H9 (cell line): ENCODE measurements around the gene LDLRAD4. TPM values are rescaled to one million over a fixed set of nuclear protein-coding genes. Genes with fewer than 3 reads are reported as not detected.

Source experiments
- DNase-seq: peaks from one replicate; pipeline ENCODE4 v3.0.0-alpha.2; 2017
- H2AFZ ChIP-seq: one replicate; pipeline ENCODE4 v1.6.1; 2013; ENCODE audit warnings: mild to moderate bottlenecking, low read length, control low read depth, moderate library complexity
- H2AK5ac ChIP-seq: 2 replicates; pipeline ENCODE4 v1.6.1; 2013; ENCODE audit warnings: low read length, control low read depth, mixed read lengths; ENCODE audit not compliant: insufficient read length
- H2BK120ac ChIP-seq: one replicate; pipeline ENCODE4 v1.6.1; 2013; ENCODE audit warnings: low read depth, mild to moderate bottlenecking, low read length, control low read depth, inconsistent platforms; ENCODE audit not compliant: poor library complexity, severe bottlenecking
- H2BK12ac ChIP-seq: 2 replicates; pipeline ENCODE4 v1.6.1; 2013; ENCODE audit warnings: low read length, control low read depth, mixed read lengths, low read depth; ENCODE audit not compliant: insufficient read length
- H2BK15ac ChIP-seq: 2 replicates; pipeline ENCODE4 v1.6.1; 2013; ENCODE audit warnings: low read depth, low read length, control low read depth
- H2BK20ac ChIP-seq: one replicate; pipeline ENCODE4 v1.6.1; 2013; ENCODE audit warnings: low read depth, mild to moderate bottlenecking, low read length, control low read depth, inconsistent platforms; ENCODE audit not compliant: poor library complexity, severe bottlenecking
- H2BK5ac ChIP-seq: 2 replicates; pipeline ENCODE4 v1.6.1; 2013; ENCODE audit warnings: low read length, control low read depth, mixed read lengths; ENCODE audit not compliant: insufficient read length
- H3K14ac ChIP-seq: 2 replicates; pipeline ENCODE4 v1.6.1; 2013; ENCODE audit warnings: low read length, control low read depth; ENCODE audit not compliant: insufficient read depth
- H3K18ac ChIP-seq: 2 replicates; pipeline ENCODE4 v1.6.1; 2013; ENCODE audit warnings: low read depth, mild to moderate bottlenecking, mixed read lengths, low read length, control low read depth; ENCODE audit not compliant: insufficient read length
- H3K23ac ChIP-seq: 2 replicates; pipeline ENCODE4 v1.6.1; 2013; ENCODE audit warnings: low read length, control low read depth, mixed read lengths, low read depth; ENCODE audit not compliant: insufficient read length
- H3K23me2 ChIP-seq: 2 replicates; pipeline ENCODE4 v1.6.1; 2013; ENCODE audit warnings: low read depth, mild to moderate bottlenecking, mixed read lengths, low read length, control low read depth; ENCODE audit not compliant: insufficient read length, poor library complexity, severe bottlenecking
- H3K27ac ChIP-seq: 2 replicates; pipeline ENCODE4 v1.5.1; 2013; ENCODE audit warnings: low read length, control low read depth, mixed read lengths, low read depth; ENCODE audit not compliant: insufficient read length
- H3K27me3 ChIP-seq: 2 replicates; pipeline ENCODE4 v1.6.1; 2013; ENCODE audit warnings: low read length, control low read depth, inconsistent platforms; ENCODE audit not compliant: insufficient read depth
- H3K4ac ChIP-seq: 2 replicates; pipeline ENCODE4 v1.6.1; 2013; ENCODE audit warnings: low read depth, mild to moderate bottlenecking, control low read depth, inconsistent platforms, low read length, moderate library complexity
- H3K4me1 ChIP-seq: 2 replicates; pipeline ENCODE4 v1.6.1; 2013; ENCODE audit warnings: low read length, control low read depth, inconsistent platforms; ENCODE audit not compliant: insufficient read depth
- H3K4me2 ChIP-seq: 2 replicates; pipeline ENCODE4 v1.6.1; 2013; ENCODE audit warnings: low read length, control low read depth, mixed read lengths; ENCODE audit not compliant: insufficient read length, insufficient read depth
- H3K56ac ChIP-seq: 2 replicates; pipeline ENCODE4 v1.6.1; 2013; ENCODE audit warnings: low read depth, mild to moderate bottlenecking, mixed read lengths, low read length, control low read depth; ENCODE audit not compliant: insufficient read length
- H3K79me1 ChIP-seq: 2 replicates; pipeline ENCODE4 v1.6.1; 2013; ENCODE audit warnings: low read depth, mild to moderate bottlenecking, moderate library complexity, low read length, control low read depth, inconsistent platforms; ENCODE audit not compliant: insufficient read depth, poor library complexity, severe bottlenecking
- H3K79me2 ChIP-seq: 2 replicates; pipeline ENCODE4 v1.6.1; 2013; ENCODE audit warnings: low read length, control low read depth, inconsistent platforms; ENCODE audit not compliant: insufficient read depth
- H3K9ac ChIP-seq: 2 replicates; pipeline ENCODE4 v1.6.1; 2013; ENCODE audit warnings: low read length, control low read depth, mixed read lengths; ENCODE audit not compliant: insufficient read length; ENCODE audit errors: extremely low read depth
- H3K9me3 ChIP-seq: one replicate; pipeline ENCODE4 v1.6.1; 2013; ENCODE audit warnings: low read depth, low read length, inconsistent platforms; ENCODE audit not compliant: control insufficient read depth
- H3T11ph ChIP-seq: one replicate; pipeline ENCODE4 v1.6.1; 2013; ENCODE audit warnings: mild to moderate bottlenecking, low read length, control low read depth, inconsistent platforms
- H4K20me1 ChIP-seq: one replicate; pipeline ENCODE4 v1.6.1; 2013; ENCODE audit not compliant: control insufficient read depth, insufficient read length, insufficient read depth
- H4K5ac ChIP-seq: 2 replicates; pipeline ENCODE4 v1.6.1; 2013; ENCODE audit warnings: low read depth, mild to moderate bottlenecking, mixed read lengths, low read length, control low read depth; ENCODE audit not compliant: insufficient read length
- H4K8ac ChIP-seq: replicated peaks from 2 replicates; pipeline ENCODE4 v1.6.1; 2013; ENCODE audit warnings: low read length, control low read depth, mixed read lengths, low read depth; ENCODE audit not compliant: insufficient read length
- H4K91ac ChIP-seq: 2 replicates; pipeline ENCODE4 v1.6.1; 2013; ENCODE audit warnings: low read depth, mild to moderate bottlenecking, moderate library complexity, mixed read lengths, low read length, control low read depth; ENCODE audit not compliant: insufficient read length
- H3K27ac Mint-ChIP-seq, 3 experiments: 2 replicates in 2 of 3; 3 replicates in 1 of 3; pipeline ENCODE4 v1.8.0; 2020 to 2021; ENCODE audit warnings: mixed read lengths in 3 of 3, mild to moderate bottlenecking in 1 of 3, moderate library complexity in 1 of 3
- H3K27me3 Mint-ChIP-seq: 2 replicates; pipeline ENCODE4 v1.8.0; 2021; ENCODE audit warnings: low read depth, mild to moderate bottlenecking, moderate library complexity, mixed read lengths
- H3K36me3 Mint-ChIP-seq, 3 experiments: 2 replicates in 2 of 3; 3 replicates in 1 of 3; pipeline ENCODE4 v1.8.0; 2020 to 2021; ENCODE audit warnings: low read depth in 3 of 3, mixed read lengths in 3 of 3; ENCODE audit not compliant: insufficient read depth in 1 of 3
- H3K4me1 Mint-ChIP-seq, 2 experiments: 2 replicates each; pipeline ENCODE4 v1.8.0; 2020; ENCODE audit warnings: mixed read lengths in 2 of 2
- H3K4me3 Mint-ChIP-seq, 2 experiments: 2 replicates in 1 of 2; 3 replicates in 1 of 2; pipeline ENCODE4 v1.8.0; 2020 to 2021; ENCODE audit warnings: mild to moderate bottlenecking in 2 of 2, mixed read lengths in 2 of 2, moderate library complexity in 1 of 2
- H3K9me3 Mint-ChIP-seq, 2 experiments: 2 replicates in 1 of 2; 3 replicates in 1 of 2; pipeline ENCODE4 v1.8.0; 2020; ENCODE audit warnings: mild to moderate bottlenecking in 2 of 2, mixed read lengths in 2 of 2, moderate library complexity in 1 of 2
- CTCF ChIP-seq: fragments of 200-600 bp; sonication (generic); conservative IDR thresholded peaks from 3 replicates; pipeline ENCODE4 v1.8.0; 2021; ENCODE audit warnings: antibody characterized with exemption, mild to moderate bottlenecking
- WGBS: extraction: QIAGEN DNeasy Blood & Tissue Kit; methylation state at CpG from one replicate; pipeline ENCODE4 v1.1.7; 2013; ENCODE audit warnings: missing lambda C conversion rate, low lambda C conversion rate, mixed read lengths; ENCODE audit not compliant: insufficient read length; ENCODE audit errors: extremely low coverage; 5-methylcytosine and 5-hydroxymethylcytosine counted together
- total RNA-seq: library from RNA; stranded (reverse); gene quantifications from 2 replicates; pipeline ENCODE4 v1.2.1, GENCODE V29; 2021

Gene LDLRAD4
- total RNA-seq, 1 experiment from 2014 or later = 3.9 TPM

- H3K27me3 Mint-ChIP-seq = no peaks in the 10 kb centered on the region
- H3K27ac ChIP-seq = no peak overlapping the region
- no peaks in the 10 kb centered on the region for H3K79me2 ChIP-seq
- H2BK15ac ChIP-seq = no peak overlapping the region
- H3K79me1 ChIP-seq = no peaks in the 10 kb centered on the region
- peaks cover 17 to 18% of the 10 kb centered on the region in 2 experiments for H3K4me1 Mint-ChIP-seq
- H2BK20ac ChIP-seq = no peak overlapping the region
- no peak for DNase-seq
- no peak overlapping the region for H4K8ac ChIP-seq
- H3K9ac ChIP-seq = no peak overlapping the region
- no peak overlapping the region for H3K23ac ChIP-seq
- no peak overlapping the region for H2AFZ ChIP-seq
- no peak overlapping the region for H3K14ac ChIP-seq
- peak overlapping the region in 1 of 3 experiments; percentile 37; a peak in 1 of 7 replicates for H3K27ac Mint-ChIP-seq
- H3K9me3 ChIP-seq = no peaks in the 10 kb centered on the region
- no peak overlapping the region for H2BK5ac ChIP-seq
- no peak overlapping the region for H3K56ac ChIP-seq
- H4K20me1 ChIP-seq = no peaks in the 10 kb centered on the region
- no peak overlapping the region for H4K91ac ChIP-seq
- H2BK12ac ChIP-seq = no peak overlapping the region
- peaks cover 0 to 5% (median 4%) of the 10 kb centered on the region in 3 experiments; a peak in 1 of 7 replicates for H3K36me3 Mint-ChIP-seq
- no peaks in the 10 kb centered on the region for H3K27me3 ChIP-seq
- H3K18ac ChIP-seq = no peak overlapping the region
- no peak overlapping the region for H2BK120ac ChIP-seq
- no peak overlapping the region for H3K4ac ChIP-seq
- no peaks in the 10 kb centered on the region for H3K23me2 ChIP-seq
- no peak overlapping the region for H2AK5ac ChIP-seq
- no peak for TF ChIP-seq CTCF
- no peak overlapping the region for H3K4me3 Mint-ChIP-seq
- no peak overlapping the region for H4K5ac ChIP-seq
- H3K4me1 ChIP-seq = no peaks in the 10 kb centered on the region; the same call in 1 of the 2 replicates
- H3K4me2 ChIP-seq = no peak overlapping the region
- WGBS = no CpG with 5 or more reads among the region's 8 CpGs
- H3K9me3 Mint-ChIP-seq = peaks cover 5 to 6% of the 10 kb centered on the region in 2 experiments; a peak in 4 of 5 replicates
- no peak overlapping the region for H3T11ph ChIP-seq
Observed at GRCh38 chr18:13412901-13413300, 194.3 kb downstream of the LDLRAD4 start.
